Measurements from ENCODE around the gene PDCD1LG2. TPM values are rescaled to one million over a fixed set of nuclear protein-coding genes. Genes with fewer than 3 reads are reported as not detected.

PDCD1LG2 gene
- total RNA-seq, 1 experiment from 2014 or later: not detected

GRCh38 chr9:5485378-5486085, 24.8 kb upstream of the PDCD1LG2 start:
- no peak overlapping the region for H2AFZ ChIP-seq (ENCODE audit: low read length)
- no peak overlapping the region for H3K18ac ChIP-seq (ENCODE audit: insufficient read length, low read depth, low read length)
- Mint-ChIP-seq H3K9me3 (no peaks in the 10 kb centered on the region), H3K27ac (no peak overlapping the region), H3K4me3 (no peak overlapping the region), H3K4me1 (peaks cover 21 to 22% of the 10 kb centered on the region in 2 experiments), H3K27me3 (ENCODE audit: low read depth) (0 out of 2 replicates have a peak, but pooled peaks cover 1% of the 10 kb centered on the region), H3K36me3 (ENCODE audit: insufficient read depth in 1 of 3, low read depth in 3 of 3) (no peaks in the 10 kb centered on the region)
- H2BK15ac ChIP-seq (ENCODE audit: low read depth, low read length): no peak overlapping the region
- no peak overlapping the region for H3T11ph ChIP-seq (ENCODE audit: low read length)
- no peaks in the 10 kb centered on the region for H3K79me1 ChIP-seq (ENCODE audit: insufficient read depth, low read depth, low read length, poor library complexity, severe bottlenecking)
- WGBS (ENCODE audit: extremely low coverage, insufficient read length, low lambda C conversion rate): no CpG with 5 or more reads among the region's 5 CpGs
- H2BK12ac ChIP-seq (ENCODE audit: insufficient read length, low read depth, low read length): no peak overlapping the region
- no peaks in the 10 kb centered on the region for H3K23me2 ChIP-seq (ENCODE audit: insufficient read length, low read depth, low read length, poor library complexity, severe bottlenecking)
- no peak overlapping the region for H4K91ac ChIP-seq (ENCODE audit: insufficient read length, low read depth, low read length)
- DNase-seq: no peak
- no peak overlapping the region for H2BK20ac ChIP-seq (ENCODE audit: low read depth, low read length, poor library complexity, severe bottlenecking)
- H3K79me2 ChIP-seq (ENCODE audit: insufficient read depth, low read length): no peaks in the 10 kb centered on the region
- no peak overlapping the region for H3K56ac ChIP-seq (ENCODE audit: insufficient read length, low read depth, low read length)
- H3K27me3 ChIP-seq (ENCODE audit: insufficient read depth, low read length): no peaks in the 10 kb centered on the region
- TF ChIP-seq CTCF (conservative IDR thresholded peaks at IDR 0.05): no peak
- no peaks in the 10 kb centered on the region for H3K9me3 ChIP-seq (ENCODE audit: control insufficient read depth, low read depth, low read length)
- H4K20me1 ChIP-seq (ENCODE audit: control insufficient read depth, insufficient read depth, insufficient read length): no peaks in the 10 kb centered on the region
- H3K9ac ChIP-seq (ENCODE audit: extremely low read depth, insufficient read length, low read length): no peak overlapping the region
- H2AK5ac ChIP-seq (ENCODE audit: insufficient read length, low read length): no peak overlapping the region
- H3K4me2 ChIP-seq (ENCODE audit: insufficient read depth, insufficient read length, low read length): no peak overlapping the region
- H3K4ac ChIP-seq (ENCODE audit: low read depth, low read length): no peak overlapping the region
- H3K14ac ChIP-seq (ENCODE audit: insufficient read depth, low read length): no peak overlapping the region
- H4K8ac ChIP-seq (replicated peaks; ENCODE audit: insufficient read length, low read depth, low read length): no peak overlapping the region
- H3K27ac ChIP-seq (ENCODE audit: insufficient read length, low read depth, low read length): no peak overlapping the region
- H2BK5ac ChIP-seq (ENCODE audit: insufficient read length, low read length): no peak overlapping the region
- H3K23ac ChIP-seq (ENCODE audit: insufficient read length, low read depth, low read length): no peak overlapping the region
- H2BK120ac ChIP-seq (ENCODE audit: low read depth, low read length, poor library complexity, severe bottlenecking): no peak overlapping the region
- no peak overlapping the region for H4K5ac ChIP-seq (ENCODE audit: insufficient read length, low read depth, low read length)
- no peaks in the 10 kb centered on the region for H3K4me1 ChIP-seq (ENCODE audit: insufficient read depth, low read length)
